ENCODE data around the gene ADM5.

ADM5 gene, protein sequence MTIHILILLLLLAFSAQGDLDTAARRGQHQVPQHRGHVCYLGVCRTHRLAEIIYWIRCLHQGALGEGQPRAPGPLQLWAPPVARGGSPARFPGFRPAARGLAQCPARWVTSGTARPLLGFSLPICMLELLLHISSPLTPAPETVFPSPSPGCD

DNA sequence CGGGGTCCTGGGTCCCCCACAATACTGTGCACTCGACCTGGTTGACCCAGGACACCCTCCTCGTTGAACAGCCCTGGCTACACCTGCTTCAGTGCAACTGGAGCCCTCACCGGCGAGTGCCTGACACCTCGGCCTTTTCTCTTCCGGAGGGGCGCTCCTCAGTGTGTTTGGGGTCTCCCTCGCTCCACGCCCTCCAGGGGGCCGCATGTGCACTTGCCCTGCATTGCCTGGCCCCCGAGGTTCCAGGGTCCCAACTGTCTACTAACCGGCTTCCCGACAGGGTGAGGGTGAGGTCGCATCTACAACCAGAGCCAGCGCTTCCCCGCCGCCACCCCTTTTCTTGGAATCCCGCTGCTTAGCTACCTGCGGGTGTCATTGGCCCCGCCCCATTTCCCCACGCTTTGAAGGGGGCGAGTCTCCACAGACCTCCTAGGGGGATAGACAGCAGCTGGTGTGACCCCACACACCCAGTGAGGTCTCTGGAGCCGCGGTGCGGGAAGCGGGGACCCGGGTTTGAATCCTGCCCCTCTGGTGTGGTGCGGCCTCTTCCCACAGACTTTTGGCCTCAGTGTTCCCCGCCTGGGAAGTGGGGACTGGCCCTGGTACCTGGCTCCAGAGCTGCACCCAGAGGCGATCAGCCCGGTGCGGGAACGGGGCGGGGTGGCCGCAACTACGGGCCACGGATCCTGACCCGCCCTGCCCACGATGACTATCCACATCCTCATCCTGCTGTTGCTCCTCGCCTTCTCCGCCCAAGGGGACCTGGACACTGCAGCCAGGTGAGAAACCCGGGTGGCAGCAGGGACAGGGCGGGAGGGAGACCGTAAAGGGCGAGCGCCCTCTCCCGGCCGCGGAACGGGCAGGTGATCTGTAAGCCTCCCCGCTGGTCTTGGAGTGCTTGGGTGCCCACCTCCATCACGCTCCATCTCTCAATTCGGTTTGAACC, at the start of gene ADM5:
TSS of gene ADM5 (plus strand) at position 462 of the 946 bp plus-strand sequence. CDS start at position 706, 244 bp downstream.
- no peak for DNase-seq

DNA sequence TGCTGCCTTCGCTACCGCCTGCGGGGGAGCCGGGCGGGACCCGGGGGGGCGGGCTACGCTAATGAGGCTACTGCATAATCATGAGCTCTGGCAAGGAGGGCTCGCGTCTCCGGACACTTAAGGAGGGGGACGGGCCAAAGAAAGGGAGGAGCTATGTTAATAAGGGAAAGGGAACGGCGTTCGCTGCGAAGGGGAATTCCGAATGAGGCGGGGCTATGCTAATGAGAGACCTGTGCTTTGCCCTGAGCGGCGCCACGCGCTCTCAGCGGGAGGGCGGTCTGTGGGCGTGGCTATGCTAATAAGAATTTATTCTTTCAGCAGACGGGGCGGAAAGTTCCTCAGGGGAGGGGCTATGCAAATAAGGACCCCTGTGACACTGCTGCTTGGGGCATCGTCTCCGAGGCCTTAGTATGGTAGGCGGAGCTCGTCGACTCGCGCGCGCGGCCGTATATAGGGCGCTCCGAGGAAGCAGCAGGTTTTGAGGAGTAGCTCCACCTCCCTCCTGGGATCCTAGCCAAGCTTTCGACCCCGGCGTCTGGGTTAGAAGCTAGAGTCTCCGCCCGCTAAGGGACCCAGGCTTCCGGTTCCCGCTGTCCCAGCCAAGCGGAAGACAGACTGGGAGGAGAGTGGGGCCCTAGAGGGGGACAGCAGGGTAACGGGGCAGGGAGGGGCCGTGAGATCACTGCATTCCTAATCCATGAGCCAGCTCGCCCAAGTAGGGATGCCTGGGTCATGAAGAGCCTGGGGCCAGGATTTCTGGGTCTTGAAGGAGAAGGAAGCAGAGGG, 49.1 kb upstream of the ADM5 start, which contains the start of gene RRAS:
TSS of gene RRAS (minus strand) at position 31 of the 786 bp plus-strand sequence. CDS start 45 bp downstream, outside the sequence.
- DNase-seq: peak; percentile 100

DNA sequence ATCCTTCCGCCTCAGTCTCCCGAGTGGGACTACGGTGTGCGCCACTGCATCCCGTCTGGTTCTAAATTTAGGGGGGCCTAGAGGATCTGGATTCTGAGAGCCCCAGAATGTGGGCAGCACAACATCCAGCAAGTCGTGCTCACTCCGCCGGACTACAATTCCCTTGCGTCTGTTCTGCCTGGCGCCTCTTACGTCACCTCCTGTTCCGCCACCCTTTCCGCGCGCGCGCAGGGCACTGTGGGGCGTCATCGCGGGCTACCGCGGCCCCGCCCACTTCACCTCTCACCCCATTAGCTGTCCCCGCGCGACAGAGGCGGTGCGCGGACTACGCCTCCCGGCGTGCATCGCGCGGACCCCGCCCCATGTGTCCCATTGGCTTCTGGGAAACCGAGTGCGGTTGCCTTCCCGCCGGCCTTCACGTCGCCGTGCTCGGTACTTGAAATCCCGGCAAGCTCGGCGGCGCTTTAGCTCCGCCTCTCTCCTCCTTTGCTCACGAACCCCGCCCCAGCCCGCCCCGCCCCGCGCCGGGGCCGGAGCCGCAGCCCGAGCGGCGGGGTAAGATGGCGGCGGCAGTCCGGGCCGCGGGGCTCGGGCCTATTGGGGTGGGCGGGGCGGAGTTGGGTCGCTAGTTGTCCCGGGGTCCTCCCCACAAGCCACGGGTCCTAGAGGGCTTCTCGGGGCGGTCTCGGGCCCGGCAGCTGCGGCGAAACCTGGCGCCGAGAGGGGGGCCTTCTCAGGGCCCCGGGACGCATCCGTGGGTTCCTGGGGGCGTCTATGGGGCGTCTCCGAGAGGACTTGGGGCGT, 47.5 kb upstream of the ADM5 start, which contains the start of gene SCAF1:
TSS of gene SCAF1 (plus strand) at position 522 of the 804 bp plus-strand sequence. CDS start 2,818 bp downstream, outside the sequence.
- peak; percentile 96 for DNase-seq

DNA sequence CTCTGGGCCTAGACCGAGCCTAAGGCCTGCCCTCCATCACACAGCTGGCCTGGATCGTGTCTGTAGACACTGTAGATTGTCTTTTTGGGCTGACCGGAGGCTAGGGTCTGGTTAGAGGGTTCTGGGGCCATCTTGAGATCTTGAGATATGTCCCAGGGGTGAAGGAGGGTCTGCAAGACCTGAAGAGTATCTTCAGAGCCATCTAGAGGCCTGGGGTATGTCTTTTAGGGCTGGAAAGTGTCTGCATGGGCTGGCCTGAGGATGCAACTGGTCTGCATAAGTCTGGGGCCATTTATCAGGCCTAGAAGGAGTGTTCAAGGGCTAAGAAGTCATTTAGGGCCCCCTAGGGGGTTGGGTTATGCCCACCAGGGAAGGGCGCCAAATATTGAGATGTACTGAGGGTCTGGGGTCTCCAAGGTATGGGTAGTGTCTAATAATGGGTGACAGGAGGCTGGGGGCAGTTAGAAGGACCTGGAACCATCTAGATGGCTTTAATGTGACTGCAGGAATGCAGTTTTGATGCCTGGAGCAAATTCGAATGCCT, 46.8 kb upstream of the ADM5 start:
- no peak for DNase-seq

DNA sequence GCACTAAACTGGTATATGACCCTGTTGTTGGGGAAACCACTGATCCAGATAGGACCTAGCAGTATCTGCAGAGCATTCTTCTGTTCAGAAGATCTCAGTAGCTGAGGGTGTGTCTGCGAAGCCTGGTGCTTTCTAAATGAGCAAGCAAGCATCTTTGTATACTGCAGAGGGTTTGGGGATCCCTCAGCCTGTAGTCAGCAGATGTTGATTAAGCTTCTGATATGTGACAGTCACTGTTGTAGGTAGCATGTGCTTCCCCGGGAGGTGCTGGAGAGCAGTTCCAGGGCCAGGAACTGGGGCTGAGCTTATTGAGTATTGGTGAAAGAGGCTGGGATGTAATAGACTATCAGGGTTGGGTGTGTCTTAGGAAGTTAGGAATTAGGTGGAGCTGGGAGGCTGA, 45.9 kb upstream of the ADM5 start:
- no peak for DNase-seq

DNA sequence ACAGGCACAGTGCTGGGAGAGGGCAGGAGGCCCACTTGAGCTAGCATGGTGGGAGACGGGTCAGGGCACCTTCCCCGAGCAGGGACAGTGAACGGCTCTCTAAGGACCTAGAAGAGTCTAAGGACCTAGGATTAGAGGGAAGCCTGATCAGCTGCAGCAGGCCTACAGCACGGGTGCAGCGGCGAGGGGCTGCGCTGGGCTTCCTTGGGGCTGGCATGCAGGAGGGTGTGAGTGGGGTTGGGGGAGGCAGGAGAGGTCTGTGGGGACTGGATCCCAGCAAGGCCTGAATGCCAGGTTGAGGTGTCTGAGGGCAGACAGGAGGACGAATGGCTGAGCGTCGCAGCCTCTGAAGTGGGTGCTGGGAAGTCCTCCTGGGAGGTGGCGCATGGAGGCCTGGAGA, 43.8 kb upstream of the ADM5 start:
- no peak for DNase-seq

DNA sequence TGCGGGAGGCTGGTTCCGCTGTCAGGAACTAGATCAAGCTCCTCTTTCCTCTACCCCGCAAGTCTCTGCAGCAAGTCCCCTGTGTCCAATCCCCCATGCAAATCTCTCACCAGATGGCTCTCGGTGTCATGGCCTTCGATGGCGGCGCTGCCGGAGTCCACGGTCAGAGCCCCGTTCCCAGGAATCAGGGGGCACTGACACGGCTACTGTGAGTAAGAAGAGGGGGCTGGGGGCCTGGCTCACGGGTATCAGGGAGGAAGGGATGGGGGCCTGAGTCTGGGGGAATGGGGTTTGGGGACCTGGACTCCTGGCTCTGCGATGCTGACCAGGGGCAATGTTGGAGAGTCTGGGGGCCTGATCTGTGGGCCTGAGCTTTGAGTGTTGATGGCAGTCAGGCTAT, 43.4 kb upstream of the ADM5 start:
- no peak for DNase-seq

DNA sequence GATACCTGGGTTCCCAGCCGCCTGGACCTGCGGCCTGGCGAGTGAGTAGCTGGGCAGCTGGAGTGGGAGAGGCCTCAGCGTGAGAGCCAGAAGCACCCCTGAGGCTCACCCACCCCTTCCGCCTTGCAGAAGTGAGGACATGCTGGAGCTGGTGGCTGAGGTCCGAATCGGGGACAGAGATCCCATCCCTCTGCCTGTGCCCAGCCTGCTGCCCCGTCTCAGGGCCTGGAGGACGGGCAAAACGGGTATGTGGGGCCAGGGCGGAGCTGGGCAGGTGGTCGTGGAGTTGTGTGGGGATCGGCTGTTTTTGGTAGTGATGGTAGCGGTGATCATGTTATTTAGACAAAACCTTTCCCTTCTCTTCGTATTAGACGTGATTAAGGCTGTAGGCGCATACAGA, 42.8 kb upstream of the ADM5 start:
- no peak for DNase-seq

GRCh38 chr19:49651029-49651819, 38.2 kb upstream of the ADM5 start:
- DNase-seq: no peak

GRCh38 chr19:49651820-49652550, 37.4 kb upstream of the ADM5 start:
- DNase-seq: no peak

DNA sequence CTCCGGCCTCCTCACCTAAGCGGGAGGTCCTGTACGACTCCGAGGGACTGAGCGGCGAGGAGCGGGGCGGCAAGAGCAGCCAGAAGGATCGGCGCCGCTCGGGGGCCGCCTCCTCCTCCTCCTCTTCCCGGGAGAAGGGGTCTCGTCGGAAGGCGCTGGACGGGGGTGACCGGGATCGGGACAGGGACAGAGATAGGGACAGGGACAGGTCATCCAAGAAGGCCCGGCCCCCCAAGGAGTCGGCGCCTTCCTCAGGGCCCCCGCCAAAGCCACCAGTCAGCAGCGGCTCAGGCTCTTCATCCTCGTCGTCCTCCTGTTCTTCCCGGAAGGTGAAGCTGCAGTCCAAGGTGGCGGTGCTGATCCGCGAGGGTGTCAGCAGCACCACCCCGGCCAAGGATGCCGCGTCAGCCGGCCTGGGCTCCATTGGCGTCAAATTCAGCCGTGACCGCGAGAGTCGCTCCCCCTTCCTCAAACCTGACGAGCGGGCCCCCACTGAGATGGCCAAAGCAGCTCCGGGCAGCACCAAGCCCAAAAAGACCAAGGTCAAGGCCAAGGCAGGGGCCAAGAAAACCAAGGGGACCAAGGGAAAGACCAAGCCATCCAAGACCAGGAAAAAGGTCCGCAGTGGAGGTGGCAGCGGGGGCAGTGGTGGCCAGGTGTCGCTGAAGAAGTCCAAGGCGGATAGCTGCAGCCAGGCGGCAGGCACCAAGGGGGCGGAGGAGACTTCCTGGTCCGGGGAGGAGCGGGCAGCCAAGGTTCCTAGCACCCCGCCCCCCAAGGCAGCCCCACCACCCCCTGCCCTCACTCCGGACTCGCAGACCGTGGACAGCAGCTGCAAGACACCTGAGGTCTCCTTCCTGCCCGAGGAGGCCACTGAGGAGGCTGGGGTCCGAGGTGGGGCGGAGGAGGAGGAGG, 36.6 kb upstream of the ADM5 start:
- DNase-seq: no peak

DNA sequence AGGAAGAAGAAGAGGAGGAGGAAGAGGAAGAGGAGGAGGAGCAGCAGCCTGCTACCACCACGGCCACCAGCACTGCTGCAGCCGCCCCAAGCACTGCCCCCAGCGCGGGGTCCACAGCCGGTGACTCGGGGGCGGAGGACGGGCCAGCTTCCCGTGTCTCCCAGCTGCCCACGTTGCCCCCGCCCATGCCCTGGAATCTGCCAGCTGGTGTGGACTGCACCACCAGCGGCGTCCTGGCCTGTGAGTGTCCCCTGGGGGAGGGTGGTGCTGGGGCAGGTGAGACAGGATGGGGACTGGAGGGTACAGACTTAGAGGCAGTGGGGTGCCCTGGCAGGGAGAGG, 36.0 kb upstream of the ADM5 start:
- DNase-seq: no peak

GRCh38 chr19:49654581-49654980, 34.8 kb upstream of the ADM5 start:
- DNase-seq: no peak

DNA sequence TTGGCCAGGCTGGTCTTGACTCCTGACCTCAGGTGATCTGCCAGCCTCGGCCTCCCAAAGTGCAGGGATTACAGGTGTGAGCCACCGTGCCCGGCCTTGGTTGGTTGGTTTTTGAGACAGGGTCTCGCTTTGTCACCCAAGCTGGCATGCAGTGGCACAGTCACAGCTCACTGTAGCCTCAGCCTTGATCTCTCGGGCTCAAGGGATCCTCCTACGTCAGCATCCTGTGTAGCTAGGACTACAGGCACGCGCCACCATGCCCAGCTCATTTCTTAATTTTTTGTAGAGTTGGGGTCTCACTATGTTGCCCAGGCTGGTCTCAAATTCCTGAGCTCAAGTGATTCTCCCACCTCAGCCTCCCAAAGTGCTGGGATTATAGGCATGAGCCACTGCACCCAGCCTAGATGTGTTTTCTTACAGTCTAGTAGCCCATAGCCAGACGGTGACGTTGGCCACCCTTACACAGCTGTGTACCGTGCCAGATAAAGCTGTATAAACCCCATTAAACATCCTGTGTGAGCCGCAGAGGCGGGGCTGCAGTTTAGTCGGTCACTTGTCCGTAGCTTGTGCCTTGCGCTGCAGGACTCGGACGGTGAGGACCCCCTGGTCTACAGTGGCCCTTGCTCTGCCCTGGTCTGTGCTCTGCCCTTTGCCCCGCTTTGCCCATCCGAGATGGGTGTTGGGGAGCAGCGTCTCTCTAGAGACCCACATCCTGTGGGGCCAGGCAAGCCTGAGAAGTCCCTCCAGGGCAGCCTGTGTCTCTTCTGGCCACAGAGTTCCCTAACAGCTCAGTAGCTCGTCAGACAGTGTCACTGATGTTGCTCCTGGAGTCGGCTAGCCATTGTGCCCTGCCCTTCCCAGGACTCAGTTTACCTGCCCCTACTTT, 33.6 kb upstream of the ADM5 start:
- no peak for DNase-seq

DNA sequence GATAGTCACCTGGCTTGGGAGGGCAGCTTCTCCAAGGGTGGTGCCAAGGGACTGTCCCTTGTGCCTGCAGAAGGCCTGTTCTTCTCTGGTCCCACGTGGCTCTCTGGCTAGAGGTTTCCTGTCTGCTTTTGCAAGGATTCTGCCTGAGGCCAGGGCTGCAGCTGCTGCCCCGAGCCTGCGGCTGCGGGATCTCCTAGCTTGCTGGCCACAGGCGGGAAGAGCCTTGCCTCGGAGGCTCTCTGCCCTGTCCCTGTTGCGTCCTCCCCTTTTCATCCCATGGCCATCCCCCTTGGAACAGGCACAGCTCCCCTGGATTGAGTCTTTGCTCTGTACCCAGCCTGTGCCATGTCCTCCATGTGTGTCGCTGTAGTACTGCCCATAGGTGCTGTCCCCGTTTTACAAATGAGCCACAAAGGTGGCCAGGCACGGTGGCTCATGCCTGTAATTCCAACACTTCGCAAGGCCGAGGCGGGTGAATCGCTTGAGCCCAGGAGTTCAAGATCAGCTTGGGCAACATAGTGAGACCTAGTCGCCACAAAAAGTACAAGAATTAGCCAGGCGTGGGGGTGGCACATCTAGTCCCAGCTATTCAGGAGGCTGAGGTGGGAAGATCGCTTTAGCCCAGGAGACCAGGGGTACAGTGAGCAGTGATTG, 32.8 kb upstream of the ADM5 start:
- DNase-seq: no peak

DNA sequence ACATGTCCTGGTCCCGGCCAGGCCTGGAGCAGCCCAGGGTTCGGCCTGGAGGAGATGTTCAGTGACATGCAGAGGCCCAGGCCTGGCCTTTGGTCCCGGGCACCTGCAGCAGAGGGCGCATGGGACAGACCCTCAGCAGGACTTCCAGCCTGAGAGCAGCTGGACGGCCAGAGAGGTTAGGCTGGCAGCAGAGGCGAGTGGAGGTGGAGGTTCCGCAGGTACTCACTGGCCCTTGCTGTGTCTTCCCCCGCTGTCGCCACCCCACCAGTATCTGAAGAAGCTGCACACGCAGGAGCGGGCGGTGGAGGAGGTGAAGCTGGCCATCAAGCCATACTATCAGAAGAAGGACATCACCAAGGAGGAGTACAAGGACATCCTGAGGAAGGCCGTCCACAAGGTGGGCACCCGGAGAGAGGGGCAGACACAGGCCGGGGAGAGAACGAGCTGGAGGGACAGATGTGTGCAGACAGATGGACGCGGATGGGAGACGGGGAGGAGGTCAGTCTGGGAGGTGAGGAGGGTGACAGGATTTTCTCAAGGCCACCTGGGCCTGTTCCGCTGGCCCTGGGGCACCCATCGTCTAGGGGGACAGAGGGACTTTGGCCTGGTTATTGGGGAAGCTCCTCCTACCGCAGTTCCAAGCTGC, 31.8 kb upstream of the ADM5 start:
- no peak for DNase-seq

GRCh38 chr19:49658139-49658517, 31.3 kb upstream of the ADM5 start:
- no peak for DNase-seq

All from NCI-H524 treated with DMSO at 0.1 percent for 48 hours (cell line).